H1 (cell line): ENCODE data around the gene ATP6V0E2. TPM values are rescaled to one million over a fixed set of nuclear protein-coding genes. Genes with fewer than 3 reads are reported as not detected.

Source experiments
- CTCF ChIA-PET: fragments of 300-600 bp; sonication (Branson Sonifier 250); formaldehyde crosslinking; loops from one replicate; lab custom pipeline; 2021; ENCODE audit not compliant: partially characterized antibody; lab: Charles Lee
- POLR2A ChIA-PET: fragments of 300-600 bp; sonication (Branson Sonifier 250); formaldehyde crosslinking; loops from one replicate; lab custom pipeline; 2021; ENCODE audit warnings: inconsistent platforms; ENCODE audit not compliant: partially characterized antibody; lab: Charles Lee
- DNase-seq, 2 experiments: peaks; one replicate each; pipeline versions ENCODE4 v3.0.0 to v3.0.0-alpha.2; 2010 to 2022; ENCODE audit warnings: low spot score in 2 of 2, low read depth in 1 of 2, mixed read lengths in 1 of 2
- FAIRE-seq: peaks from 2 replicates; lab custom pipeline; 2011; peaks lifted over from hg19 to GRCh38; lab: Jason Lieb, UNC
- H2AFZ ChIP-seq: 2 replicates; pipeline ENCODE4 v1.8.1; 2012; ENCODE audit warnings: low read length, inconsistent platforms
- H2AK5ac ChIP-seq: 2 replicates; pipeline ENCODE4 v1.6.1; 2013; ENCODE audit warnings: low read depth, low read length
- H2BK120ac ChIP-seq: replicated peaks from 2 replicates; pipeline ENCODE3; 2013; ENCODE audit warnings: low read depth, low read length, inconsistent platforms
- H2BK12ac ChIP-seq: 2 replicates; pipeline ENCODE4 v1.6.1; 2013; ENCODE audit warnings: low read depth, low read length
- H2BK15ac ChIP-seq: 2 replicates; pipeline ENCODE4 v1.6.1; 2013; ENCODE audit warnings: low read length
- H2BK20ac ChIP-seq: 2 replicates; pipeline ENCODE4 v1.6.1; 2013; ENCODE audit warnings: low read length
- H2BK5ac ChIP-seq: 2 replicates; pipeline ENCODE4 v1.6.1; 2013; ENCODE audit warnings: low read depth, low read length
- H3K14ac ChIP-seq: 2 replicates; pipeline ENCODE4 v1.6.1; 2013; ENCODE audit warnings: inconsistent platforms; ENCODE audit not compliant: insufficient read length
- H3K18ac ChIP-seq: 2 replicates; pipeline ENCODE4 v1.6.1; 2013; ENCODE audit warnings: low read length; ENCODE audit errors: extremely low read depth
- H3K23ac ChIP-seq: 2 replicates; pipeline ENCODE4 v1.6.1; 2013; ENCODE audit warnings: inconsistent platforms; ENCODE audit not compliant: insufficient read length
- H3K23me2 ChIP-seq: 2 replicates; pipeline ENCODE4 v1.6.1; 2013; ENCODE audit warnings: low read depth, low read length
- H3K27ac ChIP-seq: 2 replicates; pipeline ENCODE4 v1.6.1; 2011; ENCODE audit warnings: low read depth, low read length, inconsistent platforms
- H3K27me3 ChIP-seq, 4 experiments: replicated peaks in 1 of 4; 1 replicate in 1 of 4; 2 replicates in 3 of 4; pipeline versions ENCODE4 v1.6.1 to v1.8.1; 2011 to 2013; ENCODE audit warnings: low read length in 3 of 4, mild to moderate bottlenecking in 3 of 4, inconsistent platforms in 2 of 4, mixed read lengths in 2 of 4, moderate library complexity in 1 of 4; ENCODE audit not compliant: control insufficient read depth in 3 of 4, insufficient read depth in 3 of 4; ENCODE audit errors: extremely low read depth in 1 of 4
- H3K36me3 ChIP-seq, 4 experiments: 2 replicates each; pipeline versions ENCODE4 v1.6.1 to v1.8.1; 2011 to 2013; ENCODE audit warnings: mild to moderate bottlenecking in 4 of 4, low read length in 3 of 4, moderate library complexity in 2 of 4, control low read depth in 1 of 4, inconsistent platforms in 1 of 4; ENCODE audit not compliant: insufficient read depth in 4 of 4, control insufficient read depth in 2 of 4
- H3K4ac ChIP-seq: replicated peaks from 2 replicates; pipeline ENCODE3; 2013; ENCODE audit warnings: low read length, low read depth, mixed read lengths, inconsistent platforms; ENCODE audit not compliant: insufficient read length
- H3K4me1 ChIP-seq, 4 experiments: replicated peaks in 1 of 4; 1 replicate in 1 of 4; 2 replicates in 3 of 4; pipeline versions ENCODE4 v1.6.1 to v1.8.1; 2011 to 2013; ENCODE audit warnings: low read length in 3 of 4, inconsistent platforms in 2 of 4, mixed read lengths in 1 of 4; ENCODE audit not compliant: insufficient read depth in 4 of 4, control insufficient read depth in 3 of 4
- H3K4me2 ChIP-seq, 2 experiments: 2 replicates each; pipeline versions ENCODE4 v1.6.1 to v1.8.1; 2011 to 2013; ENCODE audit warnings: low read depth in 2 of 2, low read length in 2 of 2, control low read depth in 1 of 2, inconsistent platforms in 1 of 2, mild to moderate bottlenecking in 1 of 2; ENCODE audit not compliant: insufficient read depth in 1 of 2
- H3K4me3 ChIP-seq, 4 experiments: fragments of 200-600, 300-600 bp in 1 of 4; sonication (generic), shearing (Covaris generic), sonication (Bioruptor Twin) in 1 of 4; 2 replicates each; pipeline versions ENCODE4 v1.5.1 to v1.8.1; 2011 to 2016; ENCODE audit warnings: low read length in 4 of 4, low read depth in 3 of 4, control low read depth in 2 of 4, inconsistent platforms in 2 of 4, mild to moderate bottlenecking in 2 of 4, mixed read lengths in 1 of 4, moderate library complexity in 1 of 4; ENCODE audit not compliant: insufficient read depth in 2 of 4; ENCODE audit errors: extremely low read depth in 1 of 4
- H3K56ac ChIP-seq: replicated peaks from 2 replicates; pipeline ENCODE3; 2013; ENCODE audit warnings: low read depth, mild to moderate bottlenecking, mixed read lengths, low read length, inconsistent platforms; ENCODE audit not compliant: insufficient read length
- H3K79me1 ChIP-seq: 2 replicates; pipeline ENCODE4 v1.6.1; 2013; ENCODE audit warnings: low read depth, low read length, control low read depth
- H3K79me2 ChIP-seq, 2 experiments: 2 replicates each; pipeline versions ENCODE4 v1.6.1 to v1.8.1; 2012 to 2013; ENCODE audit warnings: low read length in 2 of 2, mild to moderate bottlenecking in 2 of 2, inconsistent platforms in 1 of 2; ENCODE audit not compliant: insufficient read depth in 2 of 2, control insufficient read depth in 1 of 2
- H3K9ac ChIP-seq, 4 experiments: replicated peaks in 1 of 4; 1 replicate in 1 of 4; 2 replicates in 3 of 4; pipeline versions ENCODE4 v1.6.1 to v1.8.1; 2011 to 2013; ENCODE audit warnings: low read depth in 3 of 4, low read length in 3 of 4, control low read depth in 2 of 4, mild to moderate bottlenecking in 2 of 4, moderate library complexity in 2 of 4, inconsistent platforms in 1 of 4; ENCODE audit errors: extremely low read depth in 1 of 4
- H3K9me3 ChIP-seq, 2 experiments: 2 replicates each; pipeline versions ENCODE4 v1.6.1 to v1.8.1; 2012 to 2013; ENCODE audit warnings: mild to moderate bottlenecking in 2 of 2, moderate library complexity in 2 of 2, control low read depth in 1 of 2, inconsistent platforms in 1 of 2, low read depth in 1 of 2, low read length in 1 of 2, mixed read lengths in 1 of 2; ENCODE audit not compliant: insufficient read depth in 2 of 2
- H4K20me1 ChIP-seq, 2 experiments: replicated peaks in 1 of 2; 2 replicates each; pipeline versions ENCODE3 to v1.8.1; 2011 to 2013; ENCODE audit warnings: inconsistent platforms in 2 of 2, low read length in 2 of 2, mild to moderate bottlenecking in 1 of 2; ENCODE audit not compliant: insufficient read depth in 2 of 2, control insufficient read depth in 1 of 2
- H4K5ac ChIP-seq: 2 replicates; pipeline ENCODE4 v1.6.1; 2013; ENCODE audit warnings: low read length, low read depth, mixed read lengths, inconsistent platforms; ENCODE audit not compliant: insufficient read length
- H4K8ac ChIP-seq: 2 replicates; pipeline ENCODE4 v1.8.0; 2013; ENCODE audit warnings: mild to moderate bottlenecking, moderate library complexity, low read length, inconsistent platforms; ENCODE audit not compliant: insufficient read depth; ENCODE audit errors: extremely low read depth
- H4K91ac ChIP-seq: replicated peaks from 2 replicates; pipeline ENCODE3; 2013; ENCODE audit warnings: low read length, mixed read lengths, inconsistent platforms; ENCODE audit not compliant: insufficient read length
- POLR2AphosphoS5 ChIP-seq: IDR thresholded peaks from 2 replicates; pipeline ENCODE4 v1.6.1; 2011; ENCODE audit warnings: low read depth, low read length
- TBP ChIP-seq: IDR thresholded peaks from 2 replicates; pipeline ENCODE4 v1.6.1; 2011; ENCODE audit warnings: low read depth, low read length, improper control_type of control experiment
- ZNF274 ChIP-seq: IDR thresholded peaks from 2 replicates; pipeline ENCODE4 v1.7.0; 2012; ENCODE audit warnings: low read length, borderline replicate concordance; ENCODE audit errors: extremely low read depth
- WGBS, 2 experiments: shearing (Covaris generic) in 1 of 2; methylation state at CpG; one replicate each; pipeline versions ENCODE4 v1.1.6 to v1.1.7; 2013 to 2015; ENCODE audit warnings: low lambda C conversion rate in 2 of 2, mixed read lengths in 2 of 2, inconsistent platforms in 1 of 2, low coverage in 1 of 2, missing lambda C conversion rate in 1 of 2; ENCODE audit not compliant: insufficient replicate concordance in 2 of 2, insufficient coverage in 1 of 2, insufficient read length in 1 of 2; ENCODE audit errors: extremely low coverage in 1 of 2, missing lambda C conversion rate in 1 of 2; 5-methylcytosine and 5-hydroxymethylcytosine counted together
- polyA plus RNA-seq, 7 experiments: library from polyadenylated mRNA; depleted of rRNA in 3 of 7; stranded (reverse) in 5 of 7; unstranded in 2 of 7; fragments of >200 nt in 5 of 7; fragments of 200-250 nt in 2 of 7; gene quantifications; 1 replicate in 5 of 7; 2 replicates in 1 of 7; 4 replicates in 1 of 7; pipeline versions ENCODE4 v1.2.1 to v1.2.3, GENCODE V29; 2011 to 2013; ENCODE audit warnings: missing spikeins in 2 of 7, mixed read lengths in 2 of 7
- total RNA-seq: library from RNA; stranded (reverse); fragmentation: NEBNext Ultra II Directional; extraction: Animal tissue kit (Norgen Biotek cat#: 25700); gene quantifications from 2 replicates; pipeline ENCODE4 v1.2.1, GENCODE V29; 2021
- TF ChIP-seq, protein P1 (sequence below): IDR thresholded peaks from 2 replicates; pipeline ENCODE4 v1.6.1; 2012; ENCODE audit warnings: inconsistent platforms

ATP6V0E2 gene
- total and polyA plus RNA-seq, 2 of the 8 experiments (the other 6 are each of a cell fraction or from before 2014, with no cell fraction given), result 26.1 to 47.9 TPM

- H3K9me3 ChIP-seq, result no peaks in the 10 kb centered on the region
- no peak overlapping the region for H2BK20ac ChIP-seq
- no peaks in the 10 kb centered on the region for H3K79me2 ChIP-seq
- no peak overlapping the region for H2BK12ac ChIP-seq
- no peak overlapping the region for H3K4me2 ChIP-seq
- ChIA-PET POLR2A (interaction anchor here (1.0 kb wide), 1 partner anchor 7 kb away, joined by 4 read pairs; no protein-coding TSS in a partner anchor), CTCF (interaction anchor here (0.8 to 5.5 kb wide), 7 partner anchors 7 to 71 kb away, joined by 3 to 60 read pairs (median 4); no protein-coding TSS in a partner anchor)
- H3K4me3 ChIP-seq, result no peak overlapping the region
- H4K20me1 ChIP-seq, result no peaks in the 10 kb centered on the region
- H2BK120ac ChIP-seq, result no peak overlapping the region
- FAIRE-seq (no peak), DNase-seq (no peak)
- H4K91ac ChIP-seq, result no peak overlapping the region
- H2BK5ac ChIP-seq, result no peak overlapping the region
- peaks cover 0 to 3% (median 0%) of the 10 kb centered on the region in 4 experiments; a peak in 2 of 8 replicates for H3K36me3 ChIP-seq
- H3K4ac ChIP-seq, result no peak overlapping the region
- peaks cover 1% of the 10 kb centered on the region; the same call in 1 of the 2 replicates for H3K23me2 ChIP-seq
- H3K23ac ChIP-seq, result no peak overlapping the region
- no peak overlapping the region for H3K56ac ChIP-seq
- no peak overlapping the region for H3K18ac ChIP-seq
- TF ChIP-seq, protein P1, sequence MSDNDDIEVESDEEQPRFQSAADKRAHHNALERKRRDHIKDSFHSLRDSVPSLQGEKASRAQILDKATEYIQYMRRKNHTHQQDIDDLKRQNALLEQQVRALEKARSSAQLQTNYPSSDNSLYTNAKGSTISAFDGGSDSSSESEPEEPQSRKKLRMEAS, result no peak
- TF ChIP-seq TBP, result no peak
- no peak for TF ChIP-seq ZNF274
- no peak for TF ChIP-seq POLR2AphosphoS5
- H4K8ac ChIP-seq, result no peak overlapping the region; the same call in 1 of the 2 replicates
- H3K27ac ChIP-seq, result no peak overlapping the region
- no peak overlapping the region for H3K9ac ChIP-seq
- 85% methylated on average over 24 of the region's 25 CpGs; no CpG with 5 or more reads in 1 of the 2 experiments for WGBS, 2 experiments
- H2AK5ac ChIP-seq, result no peak overlapping the region
- no peak overlapping the region for H3K14ac ChIP-seq
- no peak overlapping the region for H4K5ac ChIP-seq
- no peaks in the 10 kb centered on the region for H3K79me1 ChIP-seq
- no peak overlapping the region for H2BK15ac ChIP-seq
- no peak overlapping the region for H2AFZ ChIP-seq
- peaks cover 0 to 6% (median 1%) of the 10 kb centered on the region in 4 experiments; a peak in 2 of 7 replicates for H3K27me3 ChIP-seq
- peaks cover 0 to 7% (median 3%) of the 10 kb centered on the region in 4 experiments; a peak in 4 of 7 replicates for H3K4me1 ChIP-seq
Observed at GRCh38 chr7:149867762-149868622, 5.8 kb upstream of the ATP6V0E2 start.
